GM12873 (cell line): ENCODE data around the gene NKX6-1.

Experiments used
- TF ChIP-seq, protein P1 (sequence below): IDR thresholded peaks from 2 replicates; pipeline ENCODE4 v1.5.1; 2012; ENCODE audit warnings: low read depth, mild to moderate bottlenecking, moderate library complexity, low read length, control low read depth; ENCODE audit not compliant: insufficient read depth; ENCODE audit errors: missing control alignments

NKX6-1 gene

DNA sequence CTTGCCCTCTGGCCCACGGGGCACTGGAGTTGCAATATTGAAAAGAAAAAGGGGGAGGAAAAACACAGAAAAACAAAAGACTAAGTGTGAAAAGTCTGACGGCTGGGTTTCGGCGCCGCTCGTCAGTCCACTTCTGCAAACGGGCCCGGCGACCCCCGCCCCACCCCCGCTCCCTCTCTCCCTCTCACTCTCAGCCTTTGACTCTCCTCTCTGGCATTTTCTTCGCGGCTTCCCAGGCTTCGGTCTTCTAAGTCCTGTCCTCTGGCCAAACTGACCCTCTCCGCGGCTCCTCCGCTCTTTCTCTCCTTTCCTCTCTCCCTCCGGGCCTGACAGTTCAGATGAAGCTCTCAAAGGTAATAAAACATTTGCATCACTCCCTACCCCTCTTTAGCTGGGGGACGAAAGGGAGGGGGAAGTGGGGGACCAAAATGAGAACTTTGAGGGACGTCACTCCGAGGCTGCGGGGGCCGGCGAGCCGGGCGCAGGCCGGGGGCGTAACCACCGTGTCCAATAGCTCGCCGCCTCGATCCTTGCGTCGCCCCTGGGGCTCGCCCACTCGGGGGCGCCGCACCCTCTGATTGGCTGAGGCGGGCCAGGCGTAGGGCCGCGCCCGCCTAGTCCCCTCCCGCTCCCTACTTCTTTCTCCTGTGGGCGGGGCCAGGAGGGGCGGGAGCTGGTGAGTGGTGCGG lies at the start of gene NKX6-1:
NKX6-1 (minus strand) TSS at position 358 of the 689 bp plus-strand sequence. CDS start 1,064 bp downstream, outside the sequence.
- TF ChIP-seq, protein P1, sequence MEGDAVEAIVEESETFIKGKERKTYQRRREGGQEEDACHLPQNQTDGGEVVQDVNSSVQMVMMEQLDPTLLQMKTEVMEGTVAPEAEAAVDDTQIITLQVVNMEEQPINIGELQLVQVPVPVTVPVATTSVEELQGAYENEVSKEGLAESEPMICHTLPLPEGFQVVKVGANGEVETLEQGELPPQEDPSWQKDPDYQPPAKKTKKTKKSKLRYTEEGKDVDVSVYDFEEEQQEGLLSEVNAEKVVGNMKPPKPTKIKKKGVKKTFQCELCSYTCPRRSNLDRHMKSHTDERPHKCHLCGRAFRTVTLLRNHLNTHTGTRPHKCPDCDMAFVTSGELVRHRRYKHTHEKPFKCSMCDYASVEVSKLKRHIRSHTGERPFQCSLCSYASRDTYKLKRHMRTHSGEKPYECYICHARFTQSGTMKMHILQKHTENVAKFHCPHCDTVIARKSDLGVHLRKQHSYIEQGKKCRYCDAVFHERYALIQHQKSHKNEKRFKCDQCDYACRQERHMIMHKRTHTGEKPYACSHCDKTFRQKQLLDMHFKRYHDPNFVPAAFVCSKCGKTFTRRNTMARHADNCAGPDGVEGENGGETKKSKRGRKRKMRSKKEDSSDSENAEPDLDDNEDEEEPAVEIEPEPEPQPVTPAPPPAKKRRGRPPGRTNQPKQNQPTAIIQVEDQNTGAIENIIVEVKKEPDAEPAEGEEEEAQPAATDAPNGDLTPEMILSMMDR, result no peak

DNA sequence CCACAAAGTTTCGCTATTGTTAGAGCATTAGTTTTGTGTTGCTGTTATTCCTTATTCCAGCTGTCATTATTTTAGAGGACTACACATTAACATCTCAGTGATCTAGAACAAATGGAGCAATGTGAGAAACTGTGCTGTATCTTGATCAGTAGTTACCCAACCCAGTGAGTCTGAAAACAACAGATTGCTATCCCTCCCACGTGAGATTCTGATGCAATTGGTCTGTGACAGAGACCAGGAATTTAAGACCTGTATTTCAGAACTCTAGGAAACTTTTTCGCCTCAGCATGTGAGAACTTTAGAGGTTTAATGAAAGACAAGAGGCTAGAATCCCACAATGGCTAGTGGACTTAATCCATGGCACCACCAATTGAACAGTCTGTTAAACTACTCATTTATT lies 48.1 kb upstream of the NKX6-1 start:
- TF ChIP-seq, protein P1, result no peak

- TF ChIP-seq, protein P1, result no peak
These were observed 46.0 kb upstream of the NKX6-1 start for GRCh38 chr4:84545093-84545492.

DNA sequence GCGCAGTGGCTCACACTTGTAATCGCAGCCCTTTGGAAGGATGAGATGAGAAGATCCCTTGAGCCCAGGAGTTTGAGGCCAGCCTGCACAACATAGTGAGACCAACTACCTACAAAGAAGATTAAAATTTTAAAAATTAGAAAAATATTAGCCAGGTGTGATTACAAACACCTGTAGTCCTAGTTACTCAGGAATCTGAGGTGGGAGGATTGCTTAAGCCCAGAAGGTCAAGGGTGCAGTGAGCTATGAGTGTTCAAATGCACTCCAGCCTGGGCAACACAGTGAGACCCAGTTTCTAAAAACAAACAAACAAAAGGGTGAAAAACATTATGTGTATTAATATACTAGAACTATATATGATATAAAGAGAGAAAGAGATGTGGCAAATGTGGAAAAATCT lies 36.8 kb upstream of the NKX6-1 start:
- TF ChIP-seq, protein P1, result no peak

GRCh38 chr4:84531689-84532088 lies 32.6 kb upstream of the NKX6-1 start:
- TF ChIP-seq, protein P1, result no peak

GRCh38 chr4:84530871-84531270 lies 31.8 kb upstream of the NKX6-1 start:
- TF ChIP-seq, protein P1, result no peak

- TF ChIP-seq, protein P1, result no peak
These were observed 31.4 kb upstream of the NKX6-1 start for GRCh38 chr4:84530454-84530853.
